CD14-positive monocyte (primary cell): ENCODE data around the gene LSM11. TPM values are rescaled to one million over a fixed set of nuclear protein-coding genes. Genes with fewer than 3 reads are reported as not detected.

Experiments
- DNase-seq, 3 donors: peaks; one replicate each; pipeline ENCODE4 v3.0.0-alpha.2; 2011 to 2022
- H2AFZ ChIP-seq: 2 replicates; pipeline ENCODE4 v1.6.0; 2012; ENCODE audit warnings: mild to moderate bottlenecking, low read depth, low read length, inconsistent platforms; ENCODE audit not compliant: insufficient read depth, poor library complexity, severe bottlenecking
- H3K27ac ChIP-seq, 2 donors: 1 replicate in 1 of 2; 2 replicates in 1 of 2; pipeline ENCODE4 v1.5.1; 2012 to 2013; ENCODE audit warnings: low read length in 2 of 2, control low read depth in 1 of 2, inconsistent platforms in 1 of 2, low read depth in 1 of 2, mild to moderate bottlenecking in 1 of 2
- H3K27me3 ChIP-seq, 2 donors: one replicate each; pipeline versions ENCODE4 v1.6.0 to v1.6.1; 2011 to 2013; ENCODE audit warnings: low read length in 2 of 2; ENCODE audit not compliant: control insufficient read depth in 2 of 2, insufficient read depth in 2 of 2
- H3K36me3 ChIP-seq, 2 donors: replicated peaks in 1 of 2; 1 replicate in 1 of 2; 2 replicates in 1 of 2; pipeline versions ENCODE4 v1.5.1 to v1.6.1; 2012 to 2013; ENCODE audit warnings: low read length in 2 of 2, control low read depth in 1 of 2, inconsistent platforms in 1 of 2, mild to moderate bottlenecking in 1 of 2; ENCODE audit not compliant: insufficient read depth in 2 of 2, control insufficient read depth in 1 of 2
- H3K4me1 ChIP-seq, 2 donors: 1 replicate in 1 of 2; 2 replicates in 1 of 2; pipeline versions ENCODE4 v1.5.1 to v1.6.1; 2012 to 2013; ENCODE audit warnings: low read length in 2 of 2, control low read depth in 1 of 2, inconsistent platforms in 1 of 2, mild to moderate bottlenecking in 1 of 2, moderate library complexity in 1 of 2; ENCODE audit not compliant: insufficient read depth in 2 of 2, control insufficient read depth in 1 of 2
- H3K4me2 ChIP-seq: replicated peaks from 2 replicates; pipeline ENCODE3; 2012; ENCODE audit warnings: low read length, moderate library complexity, mild to moderate bottlenecking; ENCODE audit not compliant: poor library complexity, severe bottlenecking; ENCODE audit errors: extremely low read depth
- H3K4me3 ChIP-seq, 3 experiments: fragments of 200-600 bp in 1 of 3; sonication (generic) in 1 of 3; replicated peaks in 1 of 3; 1 replicate in 2 of 3; 2 replicates in 1 of 3; pipeline ENCODE4 v1.5.1; 2011 to 2013; ENCODE audit warnings: low read length in 3 of 3, mild to moderate bottlenecking in 3 of 3, control low read depth in 2 of 3, low read depth in 2 of 3, inconsistent platforms in 1 of 3, moderate library complexity in 1 of 3
- H3K79me2 ChIP-seq: 2 replicates; pipeline ENCODE4 v1.6.0; 2012; ENCODE audit warnings: mild to moderate bottlenecking, control low read depth, inconsistent platforms, low read length, moderate library complexity; ENCODE audit not compliant: insufficient read depth
- H3K9ac ChIP-seq: 2 replicates; pipeline ENCODE4 v1.6.0; 2017; ENCODE audit warnings: low read length, mild to moderate bottlenecking; ENCODE audit not compliant: insufficient read depth, poor library complexity, severe bottlenecking
- H3K9me3 ChIP-seq, 2 donors: replicated peaks in 1 of 2; 1 replicate in 1 of 2; 2 replicates in 1 of 2; pipeline versions ENCODE4 v1.5.1 to v1.6.1; 2012 to 2013; ENCODE audit warnings: low read length in 2 of 2, control low read depth in 1 of 2; ENCODE audit not compliant: control insufficient read depth in 1 of 2, insufficient read depth in 1 of 2
- H4K20me1 ChIP-seq: 2 replicates; pipeline ENCODE4 v1.6.0; 2012; ENCODE audit warnings: mild to moderate bottlenecking, low read length, control low read depth, moderate library complexity; ENCODE audit not compliant: insufficient read depth
- H3K27ac Mint-ChIP-seq, 7 donors: one replicate each; pipeline ENCODE4 v1.8.0; 2020; ENCODE audit warnings: mild to moderate bottlenecking in 7 of 7, mixed read lengths in 7 of 7, moderate library complexity in 6 of 7, inconsistent platforms in 2 of 7
- H3K27me3 Mint-ChIP-seq, 3 donors: one replicate each; pipeline ENCODE4 v1.8.0; 2021 to 2022; ENCODE audit warnings: low read depth in 3 of 3, mild to moderate bottlenecking in 3 of 3, mixed read lengths in 3 of 3, moderate library complexity in 3 of 3, inconsistent platforms in 1 of 3
- H3K36me3 Mint-ChIP-seq, 2 donors: one replicate each; pipeline ENCODE4 v1.8.0; 2020; ENCODE audit warnings: mixed read lengths in 2 of 2, inconsistent platforms in 1 of 2, mild to moderate bottlenecking in 1 of 2
- H3K4me1 Mint-ChIP-seq: one replicate; pipeline ENCODE4 v1.8.0; 2020; ENCODE audit warnings: mild to moderate bottlenecking, mixed read lengths
- H3K4me3 Mint-ChIP-seq, 2 donors: one replicate each; pipeline ENCODE4 v1.8.0; 2020; ENCODE audit warnings: mild to moderate bottlenecking in 2 of 2, mixed read lengths in 2 of 2, moderate library complexity in 1 of 2
- H3K9me3 Mint-ChIP-seq, 7 donors: one replicate each; pipeline ENCODE4 v1.8.0; 2020 to 2022; ENCODE audit warnings: mixed read lengths in 7 of 7, mild to moderate bottlenecking in 6 of 7, moderate library complexity in 6 of 7, inconsistent platforms in 2 of 7
- WGBS: methylation state at CpG from one replicate; pipeline ENCODE4 v1.1.5; 2013; ENCODE audit warnings: missing lambda C conversion rate; ENCODE audit not compliant: insufficient coverage; 5-methylcytosine and 5-hydroxymethylcytosine counted together
- intact Hi-C, 2 donors: fragments of 100-400 bp; cut with micrococcal nuclease; formaldehyde crosslinking; loops; one replicate each; pipeline versions ENCODE4 v1.15.0 to v1.15.1; 2023
- polyA plus RNA-seq, 3 donors: library from polyadenylated mRNA; depleted of rRNA in 1 of 3; unstranded in 2 of 3; stranded (reverse) in 1 of 3; fragments of 300-500 nt in 2 of 3; fragments of >200 nt in 1 of 3; fragmentation: Illumina TruSeq in 2 of 3; gene quantifications; 1 replicate in 2 of 3; 2 replicates in 1 of 3; pipeline ENCODE4 v1.2.3, GENCODE V29; 2012 to 2021
- TF ChIP-seq, protein P1 (sequence below): fragments of 200-600 bp; IDR thresholded peaks from one replicate; pipeline ENCODE4 v1.8.0; 2022; ENCODE audit warnings: antibody characterized with exemption, mild to moderate bottlenecking

LSM11 gene
- polyA plus RNA-seq, 3 donors, result 0.28 to 1.3 (median 0.41) TPM

DNA sequence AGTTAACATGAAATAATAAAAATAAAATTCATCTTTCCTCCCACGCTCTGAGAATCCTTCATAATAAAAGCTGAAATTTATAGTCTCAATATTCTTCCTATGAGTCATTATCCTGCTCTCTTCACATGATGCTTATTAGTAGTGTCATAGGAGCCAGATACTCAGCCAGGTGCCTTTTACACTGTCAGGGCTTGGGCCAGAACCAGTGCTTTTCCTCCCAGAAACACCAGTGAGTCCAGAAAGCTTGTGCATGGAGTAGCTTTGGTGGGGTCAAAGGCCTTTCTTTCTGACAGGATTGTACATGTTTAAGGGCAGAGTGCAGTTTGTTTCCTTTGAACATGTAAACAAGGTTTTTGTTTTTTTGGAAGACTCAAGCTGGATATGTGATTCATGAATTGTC is 6.8 kb downstream of the LSM11 start:
- peaks cover 27 to 31% of the 10 kb centered on the region in 2 donors for H3K36me3 Mint-ChIP-seq
- Histone ChIP-seq H3K4me2 (no peak overlapping the region), H4K20me1 (no peaks in the 10 kb centered on the region), H2AFZ (no peak overlapping the region), H3K9ac (no peak overlapping the region), H3K9me3 (no peaks in the 10 kb centered on the region), H3K27ac (no peak overlapping the region), H3K4me3 (no peak overlapping the region), H3K79me2 (peaks cover 3% of the 10 kb centered on the region), H3K27me3 (no peaks in the 10 kb centered on the region), H3K4me1 (no peaks in the 10 kb centered on the region), H3K36me3 (peaks cover 11 to 40% of the 10 kb centered on the region in 2 donors)
- H3K4me3 Mint-ChIP-seq, result no peak overlapping the region
- TF ChIP-seq, protein P1, sequence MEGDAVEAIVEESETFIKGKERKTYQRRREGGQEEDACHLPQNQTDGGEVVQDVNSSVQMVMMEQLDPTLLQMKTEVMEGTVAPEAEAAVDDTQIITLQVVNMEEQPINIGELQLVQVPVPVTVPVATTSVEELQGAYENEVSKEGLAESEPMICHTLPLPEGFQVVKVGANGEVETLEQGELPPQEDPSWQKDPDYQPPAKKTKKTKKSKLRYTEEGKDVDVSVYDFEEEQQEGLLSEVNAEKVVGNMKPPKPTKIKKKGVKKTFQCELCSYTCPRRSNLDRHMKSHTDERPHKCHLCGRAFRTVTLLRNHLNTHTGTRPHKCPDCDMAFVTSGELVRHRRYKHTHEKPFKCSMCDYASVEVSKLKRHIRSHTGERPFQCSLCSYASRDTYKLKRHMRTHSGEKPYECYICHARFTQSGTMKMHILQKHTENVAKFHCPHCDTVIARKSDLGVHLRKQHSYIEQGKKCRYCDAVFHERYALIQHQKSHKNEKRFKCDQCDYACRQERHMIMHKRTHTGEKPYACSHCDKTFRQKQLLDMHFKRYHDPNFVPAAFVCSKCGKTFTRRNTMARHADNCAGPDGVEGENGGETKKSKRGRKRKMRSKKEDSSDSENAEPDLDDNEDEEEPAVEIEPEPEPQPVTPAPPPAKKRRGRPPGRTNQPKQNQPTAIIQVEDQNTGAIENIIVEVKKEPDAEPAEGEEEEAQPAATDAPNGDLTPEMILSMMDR, result no peak
- intact Hi-C loops, result no loop called here
- no peak overlapping the region for H3K27ac Mint-ChIP-seq
- no peak for DNase-seq
- peaks cover under 1% of the 10 kb centered on the region for H3K4me1 Mint-ChIP-seq
- peaks cover 0 to 1% (median 0%) of the 10 kb centered on the region in 3 donors for H3K27me3 Mint-ChIP-seq
- WGBS, result no CpG with 5 or more reads among the region's 1 CpG
- peaks cover 0 to 1% (median 0%) of the 10 kb centered on the region in 7 donors for H3K9me3 Mint-ChIP-seq

DNA sequence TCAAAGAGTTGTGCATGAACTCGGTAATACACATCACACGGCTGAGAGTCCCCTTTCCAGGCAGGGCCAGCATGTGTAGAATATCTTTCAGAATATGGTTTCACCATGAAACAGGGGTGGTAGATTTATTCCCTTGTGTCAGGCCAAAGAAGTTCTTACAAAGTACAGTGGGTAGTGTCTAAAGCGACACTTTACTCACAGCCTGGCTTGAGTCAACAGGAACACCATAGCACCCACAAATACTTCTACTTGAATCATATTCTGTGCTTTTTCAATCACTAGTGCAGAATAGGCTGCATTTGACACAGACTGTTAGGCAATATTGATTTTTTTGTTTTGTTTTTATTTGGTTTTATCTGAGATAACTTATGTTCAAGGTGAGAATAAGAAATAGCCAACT is 12.6 kb downstream of the LSM11 start:
- Histone ChIP-seq H3K27ac (no peak overlapping the region), H4K20me1 (no peaks in the 10 kb centered on the region), H3K4me2 (no peak overlapping the region), H3K36me3 (peaks cover 21 to 77% of the 10 kb centered on the region in 2 donors), H3K79me2 (no peaks in the 10 kb centered on the region), H3K4me3 (no peak overlapping the region), H3K9me3 (no peaks in the 10 kb centered on the region), H3K4me1 (no peaks in the 10 kb centered on the region), H2AFZ (no peak overlapping the region), H3K27me3 (no peaks in the 10 kb centered on the region), H3K9ac (no peak overlapping the region)
- Mint-ChIP-seq H3K9me3 (no peaks in the 10 kb centered on the region), H3K27ac (no peak overlapping the region), H3K27me3 (no peaks in the 10 kb centered on the region), H3K4me1 (no peaks in the 10 kb centered on the region), H3K4me3 (no peak overlapping the region), H3K36me3 (peaks cover 52 to 76% of the 10 kb centered on the region in 2 donors)
- no CpG with 5 or more reads among the region's 3 CpGs for WGBS
- TF ChIP-seq, protein P1, result no peak
- intact Hi-C loops, result no loop called here
- DNase-seq, result no peak
